NCI-H2029 treated with DMSO at 0.1 percent for 48 hours (cell line): ENCODE measurements around the gene LRATD1.
A peak's percentile ranks its signal among the peaks of the same experiment; 100 is the strongest.

Experiments
- DNase-seq: peaks from one replicate; lab custom pipeline; 2025; lab: John Stamatoyannopoulos, UW

Gene LRATD1

DNA sequence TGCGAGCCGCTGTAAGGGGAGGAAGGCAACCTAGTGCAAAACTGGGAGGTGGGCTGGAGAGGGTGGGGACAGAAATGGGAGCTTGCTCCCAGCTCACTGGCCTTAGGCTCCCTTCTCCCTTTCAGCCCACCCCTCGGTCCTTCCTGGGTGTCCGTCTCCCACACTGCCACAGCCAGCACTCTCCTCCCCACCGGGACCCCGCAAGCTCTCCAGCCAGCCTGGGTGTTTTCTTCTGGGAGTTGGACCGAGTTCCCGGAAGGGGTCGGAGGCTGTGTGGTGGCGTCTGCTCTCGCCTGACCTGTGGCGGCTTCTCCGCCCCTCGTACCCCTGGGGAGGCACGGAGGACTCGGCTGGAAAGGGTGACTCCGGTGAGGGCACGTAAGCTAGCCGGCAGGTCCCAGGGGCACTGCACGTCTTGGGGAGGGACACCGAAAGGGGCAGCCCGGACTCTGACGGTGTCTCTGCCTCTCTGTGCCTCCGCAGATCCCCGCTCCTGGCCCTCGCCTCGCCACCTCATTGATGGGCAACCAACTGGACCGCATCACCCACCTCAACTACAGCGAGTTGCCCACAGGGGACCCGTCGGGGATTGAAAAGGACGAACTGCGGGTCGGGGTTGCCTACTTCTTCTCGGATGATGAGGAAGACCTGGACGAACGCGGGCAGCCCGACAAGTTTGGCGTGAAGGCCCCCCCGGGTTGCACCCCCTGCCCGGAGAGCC is 1.1 kb downstream of the LRATD1 start:
- peak; percentile 25 for DNase-seq

DNA sequence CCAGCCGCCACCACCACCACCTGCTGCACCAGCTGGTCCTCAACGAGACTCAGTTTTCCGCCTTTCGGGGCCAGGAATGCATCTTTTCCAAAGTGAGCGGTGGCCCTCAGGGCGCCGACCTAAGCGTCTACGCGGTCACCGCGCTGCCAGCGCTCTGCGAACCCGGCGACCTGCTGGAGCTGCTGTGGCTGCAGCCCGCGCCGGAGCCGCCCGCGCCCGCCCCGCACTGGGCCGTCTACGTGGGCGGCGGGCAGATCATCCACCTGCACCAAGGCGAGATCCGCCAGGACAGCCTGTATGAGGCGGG is 1.6 kb downstream of the LRATD1 start:
- DNase-seq: no peak

DNA sequence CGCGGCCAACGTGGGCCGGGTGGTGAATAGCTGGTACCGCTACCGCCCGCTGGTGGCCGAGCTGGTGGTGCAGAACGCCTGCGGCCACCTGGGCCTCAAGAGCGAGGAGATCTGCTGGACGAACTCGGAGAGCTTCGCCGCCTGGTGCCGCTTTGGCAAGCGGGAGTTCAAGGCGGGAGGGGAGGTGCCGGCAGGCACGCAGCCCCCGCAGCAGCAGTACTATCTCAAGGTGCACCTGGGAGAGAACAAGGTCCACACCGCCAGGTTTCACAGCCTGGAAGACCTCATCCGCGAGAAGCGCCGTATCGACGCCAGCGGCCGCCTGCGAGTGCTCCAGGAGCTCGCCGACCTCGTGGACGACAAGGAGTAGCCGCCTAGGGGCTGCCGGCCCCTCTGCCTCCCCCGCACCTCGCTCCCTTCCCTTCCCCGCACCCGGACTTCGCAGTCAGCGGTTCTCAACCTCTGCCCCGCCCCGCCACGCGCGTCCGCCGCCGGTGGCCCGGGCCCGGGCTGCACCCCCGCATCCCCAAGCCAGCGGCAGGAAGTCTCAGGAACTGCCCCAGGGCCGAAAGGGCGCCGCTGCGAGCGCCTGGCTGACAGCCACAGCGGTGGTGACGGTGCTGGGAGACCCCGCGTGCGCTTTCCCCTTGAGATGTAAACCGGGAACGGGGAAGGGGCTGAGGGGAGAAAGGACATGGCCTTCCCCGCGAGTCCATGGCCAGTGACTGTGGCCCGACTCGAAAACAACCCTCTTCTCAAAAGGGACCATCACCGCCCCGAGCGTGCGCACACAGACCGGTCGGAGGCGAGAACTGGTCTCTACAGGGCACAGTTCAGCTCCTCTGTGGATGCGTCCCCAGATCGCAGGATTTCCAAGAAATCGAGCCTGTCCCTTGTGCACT is 2.2 kb downstream of the LRATD1 start:
- peak; percentile 56 for DNase-seq

DNA sequence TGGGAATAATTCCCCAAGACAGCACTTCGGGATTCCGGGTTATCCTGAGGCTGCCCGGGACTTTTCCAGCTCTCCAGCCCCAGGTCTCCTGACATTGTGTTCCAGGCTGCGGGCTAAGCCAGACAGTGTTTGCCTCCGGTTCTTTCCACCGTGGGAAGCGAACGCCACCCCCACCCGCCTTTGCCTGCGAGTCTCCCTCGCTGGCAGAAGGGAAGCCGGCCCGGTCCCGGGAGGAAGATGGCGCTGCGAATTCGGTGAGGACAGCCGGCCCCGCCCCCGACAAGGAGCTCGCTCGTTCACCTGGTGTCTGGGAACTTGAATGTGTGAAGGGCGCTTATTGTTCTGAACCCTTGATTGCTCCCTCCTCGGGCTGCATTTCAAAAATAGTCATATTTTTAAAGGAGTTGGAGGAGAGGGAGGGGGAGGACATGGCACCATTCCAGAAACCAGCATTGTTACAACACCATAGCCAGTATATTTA is 2.9 kb downstream of the LRATD1 start:
- peak; percentile 76 for DNase-seq

DNA sequence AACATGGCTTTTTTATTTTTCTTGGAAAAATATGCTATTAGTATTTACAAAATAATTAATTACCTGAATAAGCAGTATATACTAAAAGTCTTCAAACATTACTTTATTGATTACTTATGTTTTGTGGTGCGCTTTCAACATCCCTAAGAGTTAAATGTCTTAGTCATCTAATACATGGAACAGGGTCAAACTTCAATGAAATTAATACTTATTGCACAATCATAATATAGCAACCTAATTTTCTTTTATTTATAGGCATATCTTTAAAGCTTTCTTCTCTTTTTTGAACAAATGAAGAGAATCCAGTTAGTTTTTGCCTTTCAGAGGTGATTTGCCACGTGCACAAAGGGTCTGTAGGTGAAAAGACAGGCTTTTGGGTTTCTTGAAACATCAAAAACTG is 6.0 kb downstream of the LRATD1 start:
- DNase-seq: no peak

DNA sequence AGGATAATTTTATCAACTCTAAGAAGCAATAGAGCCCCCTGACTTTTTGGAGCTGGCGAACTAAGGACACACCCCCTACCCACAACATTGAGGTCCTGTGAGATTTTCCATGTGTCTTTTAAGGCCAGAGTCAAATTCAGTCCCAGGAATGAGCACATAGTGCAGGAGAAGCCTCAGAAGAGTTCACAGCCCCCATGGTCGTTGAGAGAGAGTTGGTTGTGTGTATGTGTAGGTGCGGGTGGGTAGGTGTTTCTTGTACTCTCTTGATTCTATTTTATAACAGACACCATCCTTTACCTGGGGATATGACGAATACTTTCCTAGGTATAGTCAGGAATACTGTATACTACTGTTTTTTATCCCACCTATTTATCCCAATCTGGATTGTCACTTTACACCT is 8.6 kb downstream of the LRATD1 start:
- no peak for DNase-seq

DNA sequence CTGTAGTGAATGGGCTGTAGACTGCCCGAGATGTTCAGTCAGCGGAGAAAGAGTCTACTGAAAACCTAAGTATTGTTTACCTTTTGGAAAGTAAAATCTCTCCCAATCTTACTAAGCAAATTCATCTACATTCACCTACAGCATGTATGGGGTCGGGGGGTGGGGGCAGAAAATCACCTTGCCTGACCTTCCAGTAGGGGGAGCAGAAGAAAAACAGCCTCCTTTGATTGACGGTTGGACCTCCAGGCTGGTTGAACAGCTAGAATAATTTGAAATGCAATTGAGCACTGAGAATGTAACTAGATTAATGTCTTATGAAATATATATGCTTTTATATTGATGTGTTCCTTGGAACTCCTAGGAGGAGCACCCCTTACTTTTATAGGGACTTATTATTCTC is 10.0 kb downstream of the LRATD1 start:
- DNase-seq: no peak

DNA sequence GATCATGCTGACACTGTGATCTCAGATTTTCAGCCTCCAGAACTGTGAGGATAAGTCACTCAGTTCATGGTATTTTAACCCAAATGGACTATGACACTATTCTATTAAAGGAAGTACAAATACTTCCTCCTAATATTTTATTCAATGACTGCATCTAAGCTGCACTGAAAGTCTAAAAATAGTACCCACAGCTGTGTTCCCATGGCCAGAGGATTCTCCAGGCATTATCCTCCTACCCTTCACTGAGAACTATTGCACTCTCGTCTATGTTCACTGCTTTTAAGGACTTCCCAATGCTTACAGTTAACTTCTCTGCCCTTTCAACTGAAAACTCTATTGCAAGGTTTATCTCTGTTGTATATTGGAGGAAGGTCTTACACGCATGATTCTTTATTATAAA is 15.2 kb downstream of the LRATD1 start:
- no peak for DNase-seq

DNA sequence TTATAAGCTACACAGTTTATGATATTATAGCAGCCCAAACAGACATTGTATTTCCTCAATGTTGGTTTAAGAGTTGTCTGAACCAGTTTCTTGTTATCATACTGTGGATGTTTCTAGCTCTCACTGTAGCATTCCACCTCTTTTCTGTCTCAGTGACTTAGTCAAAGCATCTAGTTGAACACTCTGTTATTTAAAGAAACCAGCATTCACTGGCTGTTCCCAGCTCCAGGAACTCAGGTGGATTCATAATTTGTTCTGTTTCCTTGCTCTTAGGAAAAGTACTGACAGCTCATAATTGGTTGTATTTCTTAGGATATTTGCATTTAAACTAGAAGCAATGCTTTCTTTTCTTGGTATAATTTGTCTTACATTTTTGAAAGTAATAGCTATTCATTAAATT is 17.5 kb downstream of the LRATD1 start:
- DNase-seq: no peak

DNA sequence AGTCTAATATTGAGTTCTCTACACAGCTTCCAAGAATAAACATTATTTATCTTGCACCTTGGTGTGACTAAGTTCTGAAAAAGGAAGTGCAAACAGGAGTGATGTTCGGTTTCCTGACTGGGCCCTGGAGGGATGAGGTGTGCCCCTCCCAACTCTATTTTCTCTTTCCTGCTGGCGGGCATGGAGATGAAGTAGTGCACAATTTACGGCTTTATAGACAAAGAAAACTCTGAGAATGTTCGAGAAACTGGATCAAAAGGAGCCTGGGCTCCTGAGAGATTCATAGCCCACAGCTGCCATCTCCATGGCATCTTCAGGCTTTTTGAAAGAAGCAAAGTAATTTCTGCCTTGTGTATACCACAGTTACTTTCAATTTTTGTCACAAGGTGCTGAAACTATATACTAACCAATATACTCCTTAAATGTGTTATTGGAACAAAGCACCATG is 22.3 kb downstream of the LRATD1 start:
- no peak for DNase-seq

DNA sequence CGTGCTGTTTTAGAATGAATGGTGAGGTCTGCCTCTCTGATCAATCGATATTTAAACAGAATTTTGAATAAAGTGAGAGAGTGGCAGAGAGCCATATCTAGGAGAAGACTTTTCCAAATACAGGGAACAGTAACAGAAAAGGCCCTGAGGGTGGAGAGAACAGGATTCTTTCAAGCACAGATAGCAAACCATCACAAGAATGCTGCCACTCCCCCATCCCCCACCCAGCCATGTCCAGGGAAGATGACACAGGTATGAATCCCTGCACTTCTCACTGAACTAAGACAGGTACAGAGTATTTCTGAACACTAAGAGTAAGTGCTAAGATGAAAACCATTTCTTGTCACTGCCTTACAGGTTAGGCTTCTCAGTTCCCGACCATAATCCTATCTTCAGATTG is 23.6 kb downstream of the LRATD1 start:
- DNase-seq: no peak

DNA sequence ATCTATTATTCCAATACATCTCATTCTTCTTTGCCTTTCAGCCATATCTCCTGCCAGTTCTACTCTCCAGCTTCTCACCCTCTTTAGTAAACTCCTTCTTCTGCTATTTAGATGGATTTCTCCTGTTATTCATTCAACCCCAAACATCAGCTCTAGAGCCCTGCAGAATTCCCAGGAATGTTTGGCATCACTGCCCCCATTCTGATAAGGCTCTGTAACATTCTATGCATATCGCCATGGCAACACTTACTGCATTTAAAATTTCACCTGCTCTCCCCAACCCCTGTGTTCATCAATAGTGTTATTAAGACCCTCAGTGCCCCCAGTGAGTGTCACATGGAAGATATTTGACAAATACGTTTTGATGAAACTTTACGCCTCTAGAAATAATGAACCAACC is 28.6 kb downstream of the LRATD1 start:
- DNase-seq: no peak

DNA sequence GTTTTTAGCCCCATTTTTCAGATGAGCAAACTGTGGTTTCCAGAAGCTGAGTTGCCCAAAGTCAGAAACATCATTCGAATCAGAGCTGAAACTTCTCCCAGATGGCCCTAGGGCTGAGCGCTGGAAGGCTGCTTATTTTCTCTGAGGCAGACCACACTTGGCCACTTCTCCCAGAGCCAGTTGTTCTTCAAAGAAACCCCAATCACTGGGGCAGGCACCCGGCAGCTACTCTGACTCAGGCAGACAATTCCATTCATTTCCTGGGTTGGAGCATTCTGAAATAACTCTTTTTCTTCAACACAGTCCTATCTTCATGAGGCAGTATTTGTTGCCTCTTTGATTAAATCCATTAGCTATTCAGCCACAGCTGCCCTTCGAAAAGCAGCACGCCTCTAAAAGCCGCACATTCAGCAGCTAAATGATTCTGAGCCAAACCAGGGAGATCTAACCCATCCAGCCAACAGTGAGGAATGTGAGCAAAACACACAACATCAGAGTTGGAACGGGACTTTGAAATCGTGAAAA is 40.9 kb downstream of the LRATD1 start:
- no peak for DNase-seq

DNA sequence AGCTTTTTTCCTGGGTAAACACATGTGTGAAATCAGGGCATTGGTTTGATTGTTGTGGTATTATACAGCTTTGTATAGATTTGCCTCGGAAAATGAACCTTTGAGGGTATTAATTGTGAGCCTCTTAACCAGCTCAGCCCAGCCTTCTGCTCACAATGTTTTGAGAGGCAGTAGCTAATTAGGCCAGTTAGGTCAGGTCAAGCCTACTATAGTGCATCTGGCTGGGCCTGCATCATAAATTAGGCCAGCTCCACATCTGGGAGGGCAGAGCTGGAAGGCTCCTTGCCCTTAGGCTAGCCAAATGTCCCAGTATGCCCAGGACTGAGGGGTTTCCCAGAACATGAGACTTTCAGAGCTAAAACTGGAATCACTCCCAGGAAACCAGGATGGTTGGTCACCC is 43.0 kb downstream of the LRATD1 start:
- no peak for DNase-seq

DNA sequence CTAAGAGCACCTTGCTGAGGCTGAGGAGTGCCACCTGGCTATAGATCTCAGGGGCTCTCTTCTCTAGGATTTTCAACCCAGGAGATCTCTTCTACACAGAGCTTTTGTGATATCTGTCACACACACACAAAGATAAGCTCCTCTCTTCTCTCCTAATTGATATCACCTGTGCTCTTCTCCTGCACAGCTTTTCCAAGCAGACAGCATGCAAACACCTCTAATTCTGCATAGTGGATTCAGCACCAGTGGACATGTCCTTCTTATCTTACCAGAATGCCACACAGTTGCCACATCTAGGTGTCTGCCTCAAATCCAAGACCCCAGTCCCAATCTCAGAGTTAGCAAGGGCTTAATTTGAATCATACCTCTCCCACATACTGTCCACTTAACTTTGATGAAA is 43.9 kb downstream of the LRATD1 start:
- no peak for DNase-seq

DNA sequence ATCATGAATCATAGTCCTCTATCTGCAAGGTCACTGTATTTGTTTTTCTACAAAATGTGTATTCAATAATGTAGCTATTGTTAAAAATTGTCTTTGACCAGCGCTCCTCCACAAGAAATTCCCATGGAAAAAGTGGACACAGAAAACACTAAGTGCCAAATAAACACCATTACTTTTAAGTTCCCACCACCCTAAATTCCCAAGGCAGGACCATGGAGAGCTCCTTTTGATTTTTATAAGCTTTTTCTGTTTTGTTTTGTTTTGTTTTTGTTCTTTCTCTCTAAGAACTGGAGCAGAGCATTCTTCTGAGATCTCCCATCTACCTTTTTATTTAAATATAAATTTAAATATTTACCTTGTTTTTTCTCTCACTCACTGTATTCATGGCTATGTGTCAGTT is 44.5 kb downstream of the LRATD1 start:
- no peak for DNase-seq

DNA sequence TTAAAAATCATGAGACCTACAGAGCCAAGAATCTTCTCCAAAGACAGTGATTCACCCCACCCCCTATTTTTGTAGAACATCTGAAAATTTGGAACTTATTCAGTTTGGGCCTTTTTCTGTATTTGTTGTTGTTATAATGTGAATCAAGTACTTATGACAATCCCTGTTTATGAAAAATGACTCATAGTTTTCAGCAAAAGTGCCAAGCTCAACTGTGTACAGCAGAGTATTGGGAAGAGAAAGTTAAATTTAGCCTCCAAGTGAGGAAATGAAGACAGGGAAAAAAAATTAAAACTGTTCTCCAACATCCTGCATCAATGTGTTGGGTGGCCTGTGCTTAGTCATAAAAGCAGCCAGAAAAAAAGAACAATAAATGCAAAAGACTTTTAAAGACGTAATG is 46.2 kb downstream of the LRATD1 start:
- no peak for DNase-seq

DNA sequence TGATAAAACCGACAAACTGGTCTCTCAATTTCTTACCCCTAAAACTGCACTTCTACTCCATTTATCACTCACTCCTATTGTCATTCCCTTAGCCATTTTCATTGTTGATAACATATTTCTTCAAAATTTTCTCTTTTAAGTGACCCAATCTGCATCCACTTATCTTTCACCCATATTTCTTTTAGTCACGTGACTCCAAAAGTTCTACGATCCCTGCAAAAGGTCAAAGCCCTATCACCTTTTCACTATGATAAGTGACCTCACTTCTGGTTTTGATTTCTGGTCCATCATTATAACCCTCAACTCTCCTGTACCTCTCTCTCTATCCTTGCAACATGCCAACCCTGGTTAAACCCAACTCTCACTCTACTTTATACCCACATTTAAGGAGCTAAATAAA is 49.1 kb downstream of the LRATD1 start:
- DNase-seq: no peak
